CD4-positive, alpha-beta T cell treated with Interferon alpha-2 for 1 hour (primary cell): ENCODE data around the gene RRH.
"Not testable (repeated sequence)": the region's sequence is repeated elsewhere in the genome, so short reads cannot be mapped to it uniquely, and the experiment has no call there.

Source experiments
- DNase-seq, 2 donors: peaks; one replicate each; pipeline ENCODE4 v3.0.0-alpha.2; 2020 to 2022

Gene RRH

GRCh38 chr4:109847896-109848442, 20.2 kb downstream of the RRH start, which contains the start of gene LRIT3:
TSS of gene LRIT3 (plus strand) at chr4:109848107. CDS start at chr4:109848202, 95 bp downstream.
- DNase-seq, result no peak

- no peak for DNase-seq
Observed at GRCh38 chr4:109848501-109848900, 20.7 kb downstream of the RRH start.

- DNase-seq, result no peak
Observed at GRCh38 chr4:109850601-109851000, 22.8 kb downstream of the RRH start.

GRCh38 chr4:109859426-109860300, 31.9 kb downstream of the RRH start:
- not testable (repeated sequence) for DNase-seq

GRCh38 chr4:109861271-109861670, 33.5 kb downstream of the RRH start:
- DNase-seq, result no peak

- DNase-seq, result no peak
Observed at GRCh38 chr4:109861916-109862511, 34.2 kb downstream of the RRH start.

GRCh38 chr4:109864134-109864533, 36.4 kb downstream of the RRH start:
- DNase-seq, result no peak

- DNase-seq, result no peak
Observed at GRCh38 chr4:109870061-109870460, 42.3 kb downstream of the RRH start.

- no peak for DNase-seq
Observed at GRCh38 chr4:109872065-109872464, 44.3 kb downstream of the RRH start.

- no peak for DNase-seq
Observed at GRCh38 chr4:109872950-109873656, 45.3 kb downstream of the RRH start.

GRCh38 chr4:109873791-109874514, 46.2 kb downstream of the RRH start:
- no peak for DNase-seq

GRCh38 chr4:109875106-109875505, 47.3 kb downstream of the RRH start:
- DNase-seq, result no peak

GRCh38 chr4:109875553-109875952, 47.8 kb downstream of the RRH start:
- DNase-seq, result not testable (repeated sequence)

- DNase-seq, result no peak
Observed at GRCh38 chr4:109876634-109877265, 49.0 kb downstream of the RRH start.

GRCh38 chr4:109877400-109877799, 49.6 kb downstream of the RRH start:
- no peak for DNase-seq

- no peak for DNase-seq
Observed at GRCh38 chr4:109878355-109878754, 50.6 kb downstream of the RRH start.

- DNase-seq, result no peak
Observed at GRCh38 chr4:109879081-109879480, 51.3 kb downstream of the RRH start.

GRCh38 chr4:109879636-109880314, 52.0 kb downstream of the RRH start:
- no peak for DNase-seq

GRCh38 chr4:109886303-109886702, 58.5 kb downstream of the RRH start:
- no peak for DNase-seq

- DNase-seq, result no peak
Observed at GRCh38 chr4:109887071-109887470, 59.3 kb downstream of the RRH start.

GRCh38 chr4:109890076-109890475, 62.3 kb downstream of the RRH start:
- no peak for DNase-seq
